H9 (cell line): Measurements from ENCODE around the gene MGLL. TPM values are rescaled to one million over a fixed set of nuclear protein-coding genes. Genes with fewer than 3 reads are reported as not detected.

Experiments
- DNase-seq: peaks from one replicate; pipeline ENCODE4 v3.0.0-alpha.2; 2017
- H2AFZ ChIP-seq: one replicate; pipeline ENCODE4 v1.6.1; 2013; ENCODE audit warnings: mild to moderate bottlenecking, low read length, control low read depth, moderate library complexity
- H2AK5ac ChIP-seq: 2 replicates; pipeline ENCODE4 v1.6.1; 2013; ENCODE audit warnings: low read length, control low read depth, mixed read lengths; ENCODE audit not compliant: insufficient read length
- H2BK120ac ChIP-seq: one replicate; pipeline ENCODE4 v1.6.1; 2013; ENCODE audit warnings: low read depth, mild to moderate bottlenecking, low read length, control low read depth, inconsistent platforms; ENCODE audit not compliant: poor library complexity, severe bottlenecking
- H2BK12ac ChIP-seq: 2 replicates; pipeline ENCODE4 v1.6.1; 2013; ENCODE audit warnings: low read length, control low read depth, mixed read lengths, low read depth; ENCODE audit not compliant: insufficient read length
- H2BK15ac ChIP-seq: 2 replicates; pipeline ENCODE4 v1.6.1; 2013; ENCODE audit warnings: low read depth, low read length, control low read depth
- H2BK20ac ChIP-seq: one replicate; pipeline ENCODE4 v1.6.1; 2013; ENCODE audit warnings: low read depth, mild to moderate bottlenecking, low read length, control low read depth, inconsistent platforms; ENCODE audit not compliant: poor library complexity, severe bottlenecking
- H2BK5ac ChIP-seq: 2 replicates; pipeline ENCODE4 v1.6.1; 2013; ENCODE audit warnings: low read length, control low read depth, mixed read lengths; ENCODE audit not compliant: insufficient read length
- H3K14ac ChIP-seq: 2 replicates; pipeline ENCODE4 v1.6.1; 2013; ENCODE audit warnings: low read length, control low read depth; ENCODE audit not compliant: insufficient read depth
- H3K18ac ChIP-seq: 2 replicates; pipeline ENCODE4 v1.6.1; 2013; ENCODE audit warnings: low read depth, mild to moderate bottlenecking, mixed read lengths, low read length, control low read depth; ENCODE audit not compliant: insufficient read length
- H3K23ac ChIP-seq: 2 replicates; pipeline ENCODE4 v1.6.1; 2013; ENCODE audit warnings: low read length, control low read depth, mixed read lengths, low read depth; ENCODE audit not compliant: insufficient read length
- H3K23me2 ChIP-seq: 2 replicates; pipeline ENCODE4 v1.6.1; 2013; ENCODE audit warnings: low read depth, mild to moderate bottlenecking, mixed read lengths, low read length, control low read depth; ENCODE audit not compliant: insufficient read length, poor library complexity, severe bottlenecking
- H3K27ac ChIP-seq: 2 replicates; pipeline ENCODE4 v1.5.1; 2013; ENCODE audit warnings: low read length, control low read depth, mixed read lengths, low read depth; ENCODE audit not compliant: insufficient read length
- H3K27me3 ChIP-seq: 2 replicates; pipeline ENCODE4 v1.6.1; 2013; ENCODE audit warnings: low read length, control low read depth, inconsistent platforms; ENCODE audit not compliant: insufficient read depth
- H3K4ac ChIP-seq: 2 replicates; pipeline ENCODE4 v1.6.1; 2013; ENCODE audit warnings: low read depth, mild to moderate bottlenecking, control low read depth, inconsistent platforms, low read length, moderate library complexity
- H3K4me1 ChIP-seq: 2 replicates; pipeline ENCODE4 v1.6.1; 2013; ENCODE audit warnings: low read length, control low read depth, inconsistent platforms; ENCODE audit not compliant: insufficient read depth
- H3K4me2 ChIP-seq: 2 replicates; pipeline ENCODE4 v1.6.1; 2013; ENCODE audit warnings: low read length, control low read depth, mixed read lengths; ENCODE audit not compliant: insufficient read length, insufficient read depth
- H3K56ac ChIP-seq: 2 replicates; pipeline ENCODE4 v1.6.1; 2013; ENCODE audit warnings: low read depth, mild to moderate bottlenecking, mixed read lengths, low read length, control low read depth; ENCODE audit not compliant: insufficient read length
- H3K79me1 ChIP-seq: 2 replicates; pipeline ENCODE4 v1.6.1; 2013; ENCODE audit warnings: low read depth, mild to moderate bottlenecking, moderate library complexity, low read length, control low read depth, inconsistent platforms; ENCODE audit not compliant: insufficient read depth, poor library complexity, severe bottlenecking
- H3K79me2 ChIP-seq: 2 replicates; pipeline ENCODE4 v1.6.1; 2013; ENCODE audit warnings: low read length, control low read depth, inconsistent platforms; ENCODE audit not compliant: insufficient read depth
- H3K9ac ChIP-seq: 2 replicates; pipeline ENCODE4 v1.6.1; 2013; ENCODE audit warnings: low read length, control low read depth, mixed read lengths; ENCODE audit not compliant: insufficient read length; ENCODE audit errors: extremely low read depth
- H3K9me3 ChIP-seq: one replicate; pipeline ENCODE4 v1.6.1; 2013; ENCODE audit warnings: low read depth, low read length, inconsistent platforms; ENCODE audit not compliant: control insufficient read depth
- H3T11ph ChIP-seq: one replicate; pipeline ENCODE4 v1.6.1; 2013; ENCODE audit warnings: mild to moderate bottlenecking, low read length, control low read depth, inconsistent platforms
- H4K20me1 ChIP-seq: one replicate; pipeline ENCODE4 v1.6.1; 2013; ENCODE audit not compliant: control insufficient read depth, insufficient read length, insufficient read depth
- H4K5ac ChIP-seq: 2 replicates; pipeline ENCODE4 v1.6.1; 2013; ENCODE audit warnings: low read depth, mild to moderate bottlenecking, mixed read lengths, low read length, control low read depth; ENCODE audit not compliant: insufficient read length
- H4K8ac ChIP-seq: replicated peaks from 2 replicates; pipeline ENCODE4 v1.6.1; 2013; ENCODE audit warnings: low read length, control low read depth, mixed read lengths, low read depth; ENCODE audit not compliant: insufficient read length
- H4K91ac ChIP-seq: 2 replicates; pipeline ENCODE4 v1.6.1; 2013; ENCODE audit warnings: low read depth, mild to moderate bottlenecking, moderate library complexity, mixed read lengths, low read length, control low read depth; ENCODE audit not compliant: insufficient read length
- H3K27ac Mint-ChIP-seq, 3 experiments: 2 replicates in 2 of 3; 3 replicates in 1 of 3; pipeline ENCODE4 v1.8.0; 2020 to 2021; ENCODE audit warnings: mixed read lengths in 3 of 3, mild to moderate bottlenecking in 1 of 3, moderate library complexity in 1 of 3
- H3K27me3 Mint-ChIP-seq: 2 replicates; pipeline ENCODE4 v1.8.0; 2021; ENCODE audit warnings: low read depth, mild to moderate bottlenecking, moderate library complexity, mixed read lengths
- H3K36me3 Mint-ChIP-seq, 3 experiments: 2 replicates in 2 of 3; 3 replicates in 1 of 3; pipeline ENCODE4 v1.8.0; 2020 to 2021; ENCODE audit warnings: low read depth in 3 of 3, mixed read lengths in 3 of 3; ENCODE audit not compliant: insufficient read depth in 1 of 3
- H3K4me1 Mint-ChIP-seq, 2 experiments: 2 replicates each; pipeline ENCODE4 v1.8.0; 2020; ENCODE audit warnings: mixed read lengths in 2 of 2
- H3K4me3 Mint-ChIP-seq, 2 experiments: 2 replicates in 1 of 2; 3 replicates in 1 of 2; pipeline ENCODE4 v1.8.0; 2020 to 2021; ENCODE audit warnings: mild to moderate bottlenecking in 2 of 2, mixed read lengths in 2 of 2, moderate library complexity in 1 of 2
- H3K9me3 Mint-ChIP-seq, 2 experiments: 2 replicates in 1 of 2; 3 replicates in 1 of 2; pipeline ENCODE4 v1.8.0; 2020; ENCODE audit warnings: mild to moderate bottlenecking in 2 of 2, mixed read lengths in 2 of 2, moderate library complexity in 1 of 2
- CTCF ChIP-seq: fragments of 200-600 bp; sonication (generic); conservative IDR thresholded peaks from 3 replicates; pipeline ENCODE4 v1.8.0; 2021; ENCODE audit warnings: antibody characterized with exemption, mild to moderate bottlenecking
- WGBS: extraction: QIAGEN DNeasy Blood & Tissue Kit; methylation state at CpG from one replicate; pipeline ENCODE4 v1.1.7; 2013; ENCODE audit warnings: missing lambda C conversion rate, low lambda C conversion rate, mixed read lengths; ENCODE audit not compliant: insufficient read length; ENCODE audit errors: extremely low coverage; 5-methylcytosine and 5-hydroxymethylcytosine counted together
- total RNA-seq: library from RNA; stranded (reverse); gene quantifications from 2 replicates; pipeline ENCODE4 v1.2.1, GENCODE V29; 2021

The MGLL gene
- total RNA-seq, 1 experiment from 2014 or later: 0.11 TPM

- peaks cover 7% of the 10 kb centered on the region for H3K27me3 Mint-ChIP-seq
These were observed 145.9 kb downstream of the MGLL start for GRCh38 chr3:127676456-127676855.

More at GRCh38 chr3:127676456-127676855, 145.9 kb downstream of the MGLL start:
- H3K9ac ChIP-seq: no peak overlapping the region
- H3K4ac ChIP-seq: no peak overlapping the region
- H3K56ac ChIP-seq: no peak overlapping the region
- peak; percentile 15 for DNase-seq
- H3T11ph ChIP-seq: no peak overlapping the region
- no peak overlapping the region for H4K5ac ChIP-seq
- H3K79me1 ChIP-seq: no peaks in the 10 kb centered on the region
- WGBS: no CpG with 5 or more reads among the region's 4 CpGs
- H3K27ac ChIP-seq: no peak overlapping the region
- no peaks in the 10 kb centered on the region for H4K20me1 ChIP-seq
- H3K23ac ChIP-seq: no peak overlapping the region
- no peak overlapping the region for H2BK12ac ChIP-seq
- no peak overlapping the region for H2BK15ac ChIP-seq
- no peak overlapping the region for H2BK20ac ChIP-seq
- no peaks in the 10 kb centered on the region for H3K27me3 ChIP-seq
- H3K4me2 ChIP-seq: no peak overlapping the region
- H3K79me2 ChIP-seq: no peaks in the 10 kb centered on the region
- H3K18ac ChIP-seq: no peak overlapping the region
- no peaks in the 10 kb centered on the region for H3K4me1 ChIP-seq
- Mint-ChIP-seq H3K4me1 (peaks cover 10 to 12% of the 10 kb centered on the region in 2 experiments), H3K9me3 (no peaks in the 10 kb centered on the region), H3K27ac (peak overlapping the region in 1 of 3 experiments; percentile 16; a peak in 2 of 7 replicates), H3K4me3 (no peak overlapping the region), H3K36me3 (no peaks in the 10 kb centered on the region; a peak in 1 of 7 replicates)
- H4K8ac ChIP-seq: no peak overlapping the region
- no peak overlapping the region for H4K91ac ChIP-seq
- peaks cover 10% of the 10 kb centered on the region for H3K23me2 ChIP-seq
- H3K14ac ChIP-seq: no peak overlapping the region
- H2BK5ac ChIP-seq: no peak overlapping the region
- no peaks in the 10 kb centered on the region for H3K9me3 ChIP-seq
- no peak overlapping the region for H2AFZ ChIP-seq
- TF ChIP-seq CTCF: no peak
- H2BK120ac ChIP-seq: no peak overlapping the region
- H2AK5ac ChIP-seq: no peak overlapping the region
